ENCODE results near the gene GAA. TPM values are rescaled to one million over a fixed set of nuclear protein-coding genes. Genes with fewer than 3 reads are reported as not detected.

Gene GAA
- total RNA-seq, 1 experiment from 2014 or later: 7.5 TPM

DNA sequence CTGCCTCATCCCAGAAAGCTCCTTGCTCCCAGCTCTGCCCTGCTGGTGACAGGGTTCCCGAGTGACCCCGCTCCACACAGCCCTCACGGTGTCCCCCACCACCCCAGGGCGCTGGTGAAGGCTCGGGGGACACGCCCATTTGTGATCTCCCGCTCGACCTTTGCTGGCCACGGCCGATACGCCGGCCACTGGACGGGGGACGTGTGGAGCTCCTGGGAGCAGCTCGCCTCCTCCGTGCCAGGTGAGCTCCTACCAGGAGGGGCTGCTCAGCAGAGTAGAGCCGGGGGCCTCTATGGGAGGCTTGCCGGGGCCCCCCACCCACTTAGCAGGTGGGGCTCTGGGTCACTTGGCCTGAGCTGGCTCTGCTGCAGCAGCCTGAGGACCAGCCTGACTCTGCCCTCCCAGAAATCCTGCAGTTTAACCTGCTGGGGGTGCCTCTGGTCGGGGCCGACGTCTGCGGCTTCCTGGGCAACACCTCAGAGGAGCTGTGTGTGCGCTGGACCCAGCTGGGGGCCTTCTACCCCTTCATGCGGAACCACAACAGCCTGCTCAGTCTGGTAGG is 11.2 kb downstream of the GAA start:
- POLR2A ChIA-PET (ENCODE audit: low non-redundant PET): no interaction called here
- no peak for DNase-seq (ENCODE audit: low spot score)
- TF ChIP-seq EZH2 (IDR thresholded peaks at IDR 0.05; ENCODE audit: borderline replicate concordance, low read depth, low read length, poor library complexity, severe bottlenecking): no peak
- TF ChIP-seq, protein P1, sequence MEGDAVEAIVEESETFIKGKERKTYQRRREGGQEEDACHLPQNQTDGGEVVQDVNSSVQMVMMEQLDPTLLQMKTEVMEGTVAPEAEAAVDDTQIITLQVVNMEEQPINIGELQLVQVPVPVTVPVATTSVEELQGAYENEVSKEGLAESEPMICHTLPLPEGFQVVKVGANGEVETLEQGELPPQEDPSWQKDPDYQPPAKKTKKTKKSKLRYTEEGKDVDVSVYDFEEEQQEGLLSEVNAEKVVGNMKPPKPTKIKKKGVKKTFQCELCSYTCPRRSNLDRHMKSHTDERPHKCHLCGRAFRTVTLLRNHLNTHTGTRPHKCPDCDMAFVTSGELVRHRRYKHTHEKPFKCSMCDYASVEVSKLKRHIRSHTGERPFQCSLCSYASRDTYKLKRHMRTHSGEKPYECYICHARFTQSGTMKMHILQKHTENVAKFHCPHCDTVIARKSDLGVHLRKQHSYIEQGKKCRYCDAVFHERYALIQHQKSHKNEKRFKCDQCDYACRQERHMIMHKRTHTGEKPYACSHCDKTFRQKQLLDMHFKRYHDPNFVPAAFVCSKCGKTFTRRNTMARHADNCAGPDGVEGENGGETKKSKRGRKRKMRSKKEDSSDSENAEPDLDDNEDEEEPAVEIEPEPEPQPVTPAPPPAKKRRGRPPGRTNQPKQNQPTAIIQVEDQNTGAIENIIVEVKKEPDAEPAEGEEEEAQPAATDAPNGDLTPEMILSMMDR (conservative IDR thresholded peaks at IDR 0.05; ENCODE audit: low read depth, low read length): no peak
- Histone ChIP-seq H3K27me3 (replicated peaks; ENCODE audit: insufficient read depth, low read depth, low read length, poor library complexity) (no peaks in the 10 kb centered on the region), H3K4me3 (ENCODE audit: low read depth, low read length, poor library complexity, severe bottlenecking) (no peak overlapping the region), H3K36me3 (ENCODE audit: insufficient read depth, low read length, poor library complexity, severe bottlenecking) (no peaks in the 10 kb centered on the region), H3K9me3 (ENCODE audit: low read depth, low read length, poor library complexity, severe bottlenecking) (no peaks in the 10 kb centered on the region), H3K27ac (ENCODE audit: low read depth, low read length, poor library complexity, severe bottlenecking) (no peak overlapping the region), H3K4me1 (ENCODE audit: insufficient read depth, low read length, poor library complexity, severe bottlenecking) (no peaks in the 10 kb centered on the region)
- intact Hi-C loops (cut with micrococcal nuclease; ENCODE audit: unreplicated experiment): no loop called here
- CTCF ChIA-PET: interaction anchor here (1.1 kb wide), 1 partner anchor 11 kb away, joined by 3 read pairs; the partner anchor contains the start of gene GAA
- BruUV-seq (replicated peaks): no TSS peak

DNA sequence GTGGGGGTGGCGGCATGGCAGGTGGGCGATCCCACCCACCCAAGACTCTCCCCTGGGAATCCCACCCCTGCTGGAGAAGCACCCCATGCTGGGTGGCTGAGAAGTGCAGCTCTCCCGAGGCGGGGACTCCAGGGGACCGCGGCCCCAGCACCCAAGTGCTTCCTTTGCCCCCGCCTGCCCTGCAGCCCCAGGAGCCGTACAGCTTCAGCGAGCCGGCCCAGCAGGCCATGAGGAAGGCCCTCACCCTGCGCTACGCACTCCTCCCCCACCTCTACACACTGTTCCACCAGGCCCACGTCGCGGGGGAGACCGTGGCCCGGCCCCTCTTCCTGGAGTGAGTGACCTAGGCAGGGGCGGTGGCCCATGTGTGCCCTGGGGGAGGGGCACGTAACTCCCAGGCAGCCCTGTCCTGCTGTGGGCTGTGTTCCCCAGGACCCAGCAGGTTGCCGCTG is 11.7 kb downstream of the GAA start:
- no peaks in the 10 kb centered on the region for H3K9me3 ChIP-seq (ENCODE audit: low read depth, low read length, poor library complexity, severe bottlenecking)
- BruUV-seq (replicated peaks): no TSS peak
- CTCF ChIA-PET: interaction anchor here (1.1 kb wide), 1 partner anchor 12 kb away, joined by 3 read pairs; the partner anchor contains the start of gene GAA
- no peaks in the 10 kb centered on the region for H3K27me3 ChIP-seq (replicated peaks; ENCODE audit: insufficient read depth, low read depth, low read length, poor library complexity)
- intact Hi-C loops (cut with micrococcal nuclease; ENCODE audit: unreplicated experiment): no loop called here
- TF ChIP-seq EZH2 (IDR thresholded peaks at IDR 0.05; ENCODE audit: borderline replicate concordance, low read depth, low read length, poor library complexity, severe bottlenecking): no peak
- TF ChIP-seq, protein P1 (conservative IDR thresholded peaks at IDR 0.05; ENCODE audit: low read depth, low read length): no peak
- POLR2A ChIA-PET (ENCODE audit: low non-redundant PET): no interaction called here
- no peaks in the 10 kb centered on the region for H3K36me3 ChIP-seq (ENCODE audit: insufficient read depth, low read length, poor library complexity, severe bottlenecking)
- H3K4me1 ChIP-seq (ENCODE audit: insufficient read depth, low read length, poor library complexity, severe bottlenecking): no peaks in the 10 kb centered on the region
- H3K27ac ChIP-seq (ENCODE audit: low read depth, low read length, poor library complexity, severe bottlenecking): no peak overlapping the region
- no peak for DNase-seq (ENCODE audit: low spot score)
- no peak overlapping the region for H3K4me3 ChIP-seq (ENCODE audit: low read depth, low read length, poor library complexity, severe bottlenecking)

DNA sequence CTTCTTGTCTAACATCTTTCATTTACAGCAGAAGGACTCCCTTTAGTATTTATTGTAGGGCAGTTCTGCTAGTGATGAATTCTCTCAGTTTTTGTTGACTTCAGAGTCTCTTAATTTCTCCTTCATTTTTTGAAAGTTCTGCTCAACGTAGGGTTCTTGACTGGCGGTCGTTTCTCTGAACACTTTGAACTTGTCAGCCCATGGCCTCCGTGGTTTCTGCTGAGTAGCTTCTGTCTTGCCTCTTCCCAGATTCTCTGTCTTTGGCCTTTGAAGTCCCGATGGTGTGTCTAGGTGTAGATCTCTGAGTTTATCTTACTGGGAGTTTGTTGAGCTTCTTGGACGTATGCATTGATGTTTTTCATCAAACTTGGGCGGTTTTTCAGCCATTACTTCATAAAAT is 13.4 kb downstream of the GAA start:
- ChIA-PET CTCF (interaction anchor here (0.6 to 1.8 kb wide), 2 partner anchors 13 to 107 kb away, joined by 3 to 5 read pairs; partner anchors contain the start of gene GAA), POLR2A (ENCODE audit: low non-redundant PET) (no interaction called here)
- no peaks in the 10 kb centered on the region for H3K27me3 ChIP-seq (replicated peaks; ENCODE audit: insufficient read depth, low read depth, low read length, poor library complexity)
- H3K4me3 ChIP-seq (ENCODE audit: low read depth, low read length, poor library complexity, severe bottlenecking): no peak overlapping the region
- no peaks in the 10 kb centered on the region for H3K9me3 ChIP-seq (ENCODE audit: low read depth, low read length, poor library complexity, severe bottlenecking)
- DNase-seq (ENCODE audit: low spot score): no peak
- H3K36me3 ChIP-seq (ENCODE audit: insufficient read depth, low read length, poor library complexity, severe bottlenecking): no peaks in the 10 kb centered on the region
- no peak overlapping the region for H3K27ac ChIP-seq (ENCODE audit: low read depth, low read length, poor library complexity, severe bottlenecking)
- BruUV-seq (replicated peaks): no TSS peak
- H3K4me1 ChIP-seq (ENCODE audit: insufficient read depth, low read length, poor library complexity, severe bottlenecking): no peaks in the 10 kb centered on the region
- intact Hi-C loops (cut with micrococcal nuclease; ENCODE audit: unreplicated experiment): no loop called here
- TF ChIP-seq, protein P1 (conservative IDR thresholded peaks at IDR 0.05; ENCODE audit: low read depth, low read length): no peak
- TF ChIP-seq EZH2 (IDR thresholded peaks at IDR 0.05; ENCODE audit: borderline replicate concordance, low read depth, low read length, poor library complexity, severe bottlenecking): no peak

Data from A673 (cell line).